Limb (tissue), 2 donors: ENCODE measurements around the gene BTBD6.

Source experiments
- DNase-seq, 2 donors: peaks; one replicate each; pipeline ENCODE4 v3.0.0-alpha.2; 2016; ENCODE audit errors: extremely low spot score in 2 of 2

The BTBD6 gene

DNA sequence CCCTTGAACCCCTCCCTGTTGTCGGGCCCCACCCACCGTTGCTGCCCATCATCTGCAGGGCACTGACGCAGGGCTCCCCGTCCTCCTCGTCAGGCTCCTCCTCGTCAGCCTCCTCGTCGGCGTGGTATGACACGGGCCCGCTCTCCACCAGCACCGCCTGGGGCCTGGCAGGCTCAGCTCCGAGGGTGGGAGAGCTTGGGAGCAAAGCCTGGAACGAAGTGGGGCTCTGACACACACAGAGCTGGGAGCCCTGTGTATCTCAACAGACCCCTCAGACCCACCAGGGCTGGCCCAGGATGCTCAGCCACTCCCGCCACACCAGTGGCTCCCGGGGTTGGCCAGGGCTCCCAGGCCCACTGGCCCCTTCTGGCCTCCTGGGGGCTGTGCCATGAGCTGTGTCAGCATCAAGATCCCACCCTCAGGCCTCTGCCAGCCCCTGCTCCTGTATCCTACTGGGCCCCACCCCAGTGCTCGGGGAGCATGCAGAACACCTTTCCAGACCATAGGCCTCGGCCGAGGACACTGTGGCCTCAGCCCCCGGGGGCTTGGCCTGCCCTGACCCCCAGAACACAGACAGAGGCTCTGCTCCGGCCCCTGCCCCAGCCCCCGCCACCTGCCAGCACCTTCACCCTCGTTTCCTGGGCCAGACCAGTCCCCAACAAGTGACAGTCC is 37.1 kb upstream of the BTBD6 start:
- no peak for DNase-seq

DNA sequence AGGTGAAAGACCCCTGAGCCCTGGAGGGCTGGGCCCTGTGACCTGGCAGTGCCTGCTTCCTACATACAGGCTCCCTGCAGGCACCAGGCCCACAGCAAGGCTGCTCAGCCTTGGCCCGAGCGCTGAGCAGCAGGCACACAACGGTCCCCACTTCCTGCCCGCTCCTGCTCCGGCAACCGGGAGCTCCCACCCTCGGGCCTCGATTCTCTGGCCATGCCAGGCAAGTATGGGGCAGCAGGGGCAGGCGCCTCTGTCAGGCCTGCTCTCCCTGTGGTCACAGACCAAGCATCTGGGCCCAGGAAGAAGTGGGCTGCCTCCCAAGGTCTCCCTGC is 36.6 kb upstream of the BTBD6 start:
- no peak for DNase-seq

GRCh38 chr14:105212541-105213300 is 35.6 kb upstream of the BTBD6 start:
- DNase-seq: no peak

DNA sequence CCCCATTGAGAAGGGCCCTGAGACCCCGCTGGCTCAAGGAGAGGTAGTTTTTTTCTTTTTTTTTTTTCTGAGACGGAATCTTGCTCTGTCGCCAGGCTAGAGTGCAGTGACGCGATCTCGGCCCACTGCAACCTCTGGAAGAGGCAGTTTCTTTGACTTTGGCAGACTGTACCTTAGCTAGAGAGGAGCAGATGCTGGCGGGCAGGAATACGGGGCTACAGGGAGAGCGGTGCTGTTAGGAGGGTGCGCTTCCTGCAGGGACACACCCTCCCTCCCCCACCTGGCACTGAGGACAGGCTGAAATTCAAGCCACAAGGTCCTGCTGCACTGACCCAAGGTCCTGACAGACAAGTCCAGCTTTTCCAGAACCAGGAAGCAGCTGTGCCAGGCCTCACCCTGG is 35.0 kb upstream of the BTBD6 start:
- DNase-seq: no peak

DNA sequence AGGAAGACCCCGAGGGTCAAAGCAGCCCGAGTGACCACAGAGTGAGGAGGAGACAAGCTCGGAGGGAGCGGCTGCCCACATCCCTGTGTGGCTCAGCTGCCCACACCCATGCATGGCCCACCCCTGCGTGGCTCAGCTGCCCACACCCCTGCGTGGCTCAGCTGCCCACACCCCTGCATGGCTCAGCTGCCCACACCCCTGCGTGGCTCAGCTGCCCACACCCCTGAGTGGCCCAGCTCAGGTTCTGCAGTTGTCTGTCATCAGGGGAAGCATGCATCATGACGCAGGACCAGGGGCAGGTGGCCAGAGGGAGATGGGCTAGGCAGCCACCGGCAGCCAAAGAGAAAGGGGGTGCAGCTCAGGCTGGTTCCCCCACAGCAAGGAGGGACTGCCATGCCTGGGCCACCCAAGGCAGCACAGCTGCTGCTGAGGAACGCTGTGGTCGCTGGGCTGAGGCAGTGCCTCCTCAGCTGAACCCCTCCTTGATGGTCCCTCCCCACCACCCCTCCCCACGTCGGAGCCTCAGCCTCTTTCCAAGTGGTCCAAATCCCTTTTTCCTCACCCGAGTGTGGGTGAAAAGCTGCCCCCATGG is 33.9 kb upstream of the BTBD6 start:
- DNase-seq: no peak

GRCh38 chr14:105215602-105216001 is 32.7 kb upstream of the BTBD6 start:
- no peak for DNase-seq

GRCh38 chr14:105216490-105217247 is 31.7 kb upstream of the BTBD6 start:
- no peak for DNase-seq

DNA sequence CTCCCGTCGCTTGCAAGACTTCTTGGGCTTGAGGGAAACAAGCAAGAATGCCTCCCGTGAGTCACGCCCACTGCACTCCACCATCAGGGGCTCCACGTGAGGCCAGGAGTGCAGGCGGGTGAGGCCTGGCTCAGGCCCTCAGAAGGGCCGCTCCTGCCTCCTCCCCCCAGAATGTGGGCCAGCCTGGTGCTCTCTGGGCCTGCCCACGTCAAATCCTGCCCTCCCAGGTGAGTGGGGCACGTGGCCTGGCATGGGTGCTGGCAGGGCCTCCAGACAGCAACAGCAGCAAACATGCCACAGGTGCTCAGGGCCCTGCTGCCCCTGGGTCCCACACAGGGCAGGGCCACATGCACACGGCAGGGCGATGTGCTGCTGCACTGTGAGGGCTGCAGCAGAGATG is 30.6 kb upstream of the BTBD6 start:
- DNase-seq: no peak

DNA sequence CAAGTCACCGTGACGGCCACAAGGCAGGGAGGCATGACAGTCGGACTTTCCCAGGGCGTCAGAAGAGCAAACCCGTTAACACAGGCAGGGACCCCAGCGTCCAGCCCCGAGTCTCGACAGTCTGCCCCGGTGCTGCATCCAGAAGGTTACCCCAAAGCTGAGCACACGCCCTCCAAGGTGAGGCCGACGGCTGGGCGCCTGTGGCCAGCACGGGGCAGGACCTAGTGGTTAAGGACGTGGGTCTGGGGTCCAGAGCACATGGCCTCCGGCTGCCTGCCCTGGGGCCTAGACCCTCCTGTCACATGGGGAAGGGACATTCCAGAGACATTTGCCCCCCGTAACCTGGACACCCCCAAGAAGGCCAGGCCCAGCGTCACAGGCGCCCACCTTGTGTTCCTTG is 29.7 kb upstream of the BTBD6 start:
- no peak for DNase-seq

DNA sequence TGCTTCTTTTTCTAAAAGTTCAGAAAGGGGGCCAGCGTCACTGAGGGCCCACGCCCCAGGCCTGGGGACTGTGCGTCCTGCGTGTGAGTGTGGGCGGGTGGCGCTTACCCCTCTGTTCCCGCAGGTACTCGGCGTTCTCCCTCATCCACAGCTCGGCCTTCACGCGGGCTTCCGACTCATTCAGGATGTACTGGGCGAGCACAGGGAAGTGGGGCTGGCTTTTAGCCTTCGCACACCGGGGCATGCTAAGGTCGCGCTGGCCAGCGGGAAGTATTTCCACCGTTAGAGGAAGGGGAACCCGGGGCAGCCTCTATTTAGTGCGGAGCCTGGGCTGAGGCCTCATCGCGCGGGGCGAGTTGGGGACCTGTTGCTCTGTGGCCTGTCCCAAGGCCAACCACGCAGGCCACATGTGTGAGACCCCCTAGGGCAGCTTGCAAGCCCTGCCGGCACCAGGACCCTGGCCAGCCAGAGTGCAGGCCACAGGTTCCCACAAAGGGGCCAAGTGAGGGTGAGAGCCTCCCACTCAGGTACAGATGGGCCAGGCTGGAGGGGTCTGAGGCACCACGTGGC is 29.2 kb upstream of the BTBD6 start:
- DNase-seq: no peak

DNA sequence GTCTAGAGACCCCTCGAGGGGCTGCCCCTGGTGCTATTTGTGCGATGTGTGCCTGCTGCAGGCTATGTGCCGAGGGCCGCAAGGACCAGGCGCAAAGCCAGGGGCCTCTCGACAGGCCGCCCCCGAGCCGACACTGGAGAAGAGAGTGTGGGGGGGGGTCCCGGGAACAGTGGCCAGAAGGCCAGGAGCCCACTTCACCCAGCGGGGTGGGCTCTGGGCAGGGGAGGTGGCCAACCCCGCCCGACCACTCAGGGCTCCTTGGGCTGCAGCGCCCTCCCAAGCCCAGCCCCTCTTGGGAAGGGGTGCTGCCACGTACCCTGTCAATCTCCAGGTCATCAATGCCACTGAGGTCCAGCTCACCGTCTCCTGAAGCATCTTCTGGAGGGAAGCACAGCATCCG is 28.6 kb upstream of the BTBD6 start:
- no peak for DNase-seq

DNA sequence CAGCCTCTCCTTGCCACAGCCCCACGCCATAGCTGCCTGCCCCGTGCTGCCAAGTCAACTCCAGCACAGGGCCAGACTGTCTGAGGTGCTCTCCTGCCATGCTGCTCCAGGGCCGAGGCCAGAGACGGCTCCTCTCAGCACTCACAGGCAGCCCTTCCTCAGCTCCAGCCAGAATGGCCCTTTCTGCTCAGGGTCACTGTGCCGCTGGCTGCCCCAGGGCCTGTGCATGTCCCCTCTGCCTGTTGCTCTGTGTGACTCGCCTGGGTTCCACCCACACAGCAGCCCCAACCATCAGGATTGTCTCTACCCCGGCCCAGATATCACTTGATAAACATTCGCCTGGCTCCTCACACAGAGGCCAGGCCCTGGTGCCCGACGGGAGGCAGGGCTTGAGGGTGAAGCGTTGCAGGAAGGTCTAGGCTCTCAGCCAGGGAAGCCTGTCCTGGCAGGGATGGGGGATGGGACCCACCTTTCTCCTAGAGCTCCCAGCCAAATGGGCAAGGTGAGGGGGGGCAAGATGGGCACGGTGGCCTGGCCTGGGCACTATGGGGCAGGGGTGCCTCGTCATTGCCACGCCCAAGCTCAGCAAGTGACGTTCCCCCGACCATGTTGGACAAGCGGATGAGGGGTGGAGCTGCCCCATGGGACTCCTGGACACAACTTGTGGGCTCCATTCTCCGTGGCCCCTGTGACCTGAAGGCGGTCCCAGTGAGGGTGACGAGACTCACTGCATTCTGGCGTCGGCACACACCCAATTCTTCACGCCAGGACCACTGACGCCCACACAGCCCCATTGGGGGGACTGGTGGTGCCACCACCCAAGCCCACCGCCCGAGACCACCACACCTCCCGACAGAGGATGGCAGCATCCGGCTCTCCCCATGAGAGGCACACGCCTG is 27.4 kb upstream of the BTBD6 start:
- no peak for DNase-seq

GRCh38 chr14:105221598-105222178 is 26.6 kb upstream of the BTBD6 start:
- DNase-seq: no peak

- DNase-seq: no peak
Observed at GRCh38 chr14:105223260-105223659, 25.1 kb upstream of the BTBD6 start.

DNA sequence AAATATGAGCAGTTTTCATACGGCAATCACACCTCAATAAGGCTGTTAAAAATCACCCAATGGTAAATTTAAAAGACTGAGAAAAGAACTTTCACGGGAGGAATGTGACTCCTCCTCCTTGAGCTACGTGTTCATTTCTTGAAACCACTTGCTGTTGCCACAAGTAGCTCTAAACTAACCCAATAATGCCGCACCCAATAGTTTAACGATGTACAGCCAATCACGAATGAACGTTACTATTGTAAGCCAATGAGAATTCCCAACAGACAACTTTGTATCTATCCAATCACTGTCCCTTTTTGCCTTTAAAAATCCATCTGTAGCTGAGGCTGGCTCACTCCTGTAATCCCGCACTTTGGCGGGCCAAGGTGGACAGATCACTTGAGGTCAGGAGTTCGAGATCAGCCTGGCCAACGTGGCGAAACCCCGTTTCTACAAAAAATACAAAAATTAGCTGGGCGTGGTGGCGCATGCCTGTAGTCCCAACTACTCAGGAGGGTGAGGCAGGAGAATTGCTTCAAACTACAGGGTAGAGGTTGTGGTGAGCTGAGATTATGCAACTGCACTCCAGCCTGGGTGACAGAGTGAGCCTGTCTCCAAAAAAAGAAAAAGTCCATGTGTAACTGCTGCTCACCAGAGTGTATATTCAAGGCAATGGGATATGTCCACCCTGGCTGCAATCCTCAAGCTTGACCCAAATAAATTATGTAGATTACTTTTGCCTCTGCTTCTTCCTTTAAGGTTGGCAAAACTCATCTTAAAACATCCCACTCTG is 24.4 kb upstream of the BTBD6 start:
- DNase-seq: no peak

GRCh38 chr14:105224845-105225570 is 23.3 kb upstream of the BTBD6 start:
- no peak for DNase-seq

GRCh38 chr14:105226198-105226597 is 22.1 kb upstream of the BTBD6 start:
- DNase-seq: no peak

- DNase-seq: no peak
Observed at GRCh38 chr14:105227346-105227745, 21.0 kb upstream of the BTBD6 start.

GRCh38 chr14:105228562-105228961 is 19.8 kb upstream of the BTBD6 start:
- no peak for DNase-seq
